CD4-positive, alpha-beta T cell (primary cell): ENCODE results near the gene CD40LG. TPM values are rescaled to one million over a fixed set of nuclear protein-coding genes. Genes with fewer than 3 reads are reported as not detected.

Experiments used
- ATAC-seq: fragments of 200-7000 bp; cut with Tn5 transposase; one replicate; pipeline ENCODE4 v1.10.0; 2022; ENCODE audit warnings: mild to moderate bottlenecking; ENCODE audit not compliant: poor library complexity
- CTCF ChIA-PET: fragments of 350-600 bp; sonication (Branson Sonifier 250); formaldehyde crosslinking; loops from one replicate; lab custom pipeline; 2021; ENCODE audit warnings: antibody characterized with exemption, inconsistent platforms; lab: Charles Lee
- POLR2A ChIA-PET: fragments of 350-600 bp; sonication (Branson Sonifier 250); formaldehyde crosslinking; loops from one replicate; lab custom pipeline; 2021; ENCODE audit warnings: antibody characterized with exemption, inconsistent platforms; lab: Charles Lee
- DNase-seq, 14 experiments: peaks; one replicate each; pipeline ENCODE4 v3.0.0-alpha.2; 2013 to 2020; ENCODE audit warnings: mixed read lengths in 2 of 14
- H3K27ac ChIP-seq, 2 donors: one replicate each; pipeline versions ENCODE4 v1.5.1 to v1.7.0; 2013; ENCODE audit warnings: low read length in 2 of 2, low read depth in 1 of 2, mild to moderate bottlenecking in 1 of 2
- H3K27me3 ChIP-seq, 2 experiments: 1 replicate in 1 of 2; 2 replicates in 1 of 2; pipeline versions ENCODE4 v1.6.1 to v1.7.0; 2013; ENCODE audit warnings: low read length in 2 of 2, control low read depth in 1 of 2, mild to moderate bottlenecking in 1 of 2, moderate library complexity in 1 of 2; ENCODE audit not compliant: insufficient read depth in 2 of 2, control insufficient read depth in 1 of 2
- H3K36me3 ChIP-seq: one replicate; pipeline ENCODE4 v1.6.1; 2013; ENCODE audit warnings: low read length, control low read depth; ENCODE audit not compliant: insufficient read depth
- H3K4me1 ChIP-seq: one replicate; pipeline ENCODE4 v1.6.1; 2013; ENCODE audit warnings: low read length, control low read depth; ENCODE audit not compliant: insufficient read depth
- H3K4me3 ChIP-seq: one replicate; pipeline ENCODE4 v1.5.1; 2013; ENCODE audit warnings: mild to moderate bottlenecking, low read length, moderate library complexity
- H3K9me3 ChIP-seq, 2 experiments: 1 replicate in 1 of 2; 2 replicates in 1 of 2; pipeline versions ENCODE4 v1.6.1 to v1.7.0; 2013; ENCODE audit warnings: low read length in 2 of 2, mild to moderate bottlenecking in 2 of 2, control low read depth in 1 of 2, moderate library complexity in 1 of 2; ENCODE audit not compliant: control insufficient read depth in 1 of 2, insufficient read depth in 1 of 2
- H3K27ac Mint-ChIP-seq: one replicate; pipeline ENCODE4 v1.8.0; 2020; ENCODE audit warnings: mixed read lengths
- H3K27me3 Mint-ChIP-seq: one replicate; pipeline ENCODE4 v1.8.0; 2021; ENCODE audit warnings: mixed read lengths
- H3K36me3 Mint-ChIP-seq: one replicate; pipeline ENCODE4 v1.8.0; 2021; ENCODE audit warnings: low read depth, mixed read lengths
- H3K4me1 Mint-ChIP-seq: one replicate; pipeline ENCODE4 v1.8.0; 2021; ENCODE audit warnings: low read depth, mixed read lengths
- H3K4me3 Mint-ChIP-seq: one replicate; pipeline ENCODE4 v1.8.0; 2020; ENCODE audit warnings: mild to moderate bottlenecking, mixed read lengths
- H3K9me3 Mint-ChIP-seq: one replicate; pipeline ENCODE4 v1.8.0; 2020; ENCODE audit warnings: mixed read lengths
- CTCF ChIP-seq: fragments of 200-600 bp; IDR thresholded peaks from one replicate; pipeline ENCODE4 v1.8.0; 2022; ENCODE audit warnings: antibody characterized with exemption, mild to moderate bottlenecking
- intact Hi-C, 2 experiments: fragments of 100-400 bp; cut with DNase I in 1 of 2; cut with micrococcal nuclease in 1 of 2; formaldehyde crosslinking; loops; one replicate each; pipeline versions ENCODE4 v1.15.1 to v1.9.0; 2023 to 2025; cut with DNase I, micrococcal nuclease
- total RNA-seq, 174 experiments: library from RNA in 2 of 174; stranded (reverse) in 2 of 174; gene quantifications; one replicate each; pipeline ENCODE4 v1.2.3 and lab custom pipeline; 2021 to 2026

CD40LG gene
- total RNA-seq, 2 experiments from 2014 or later: 44.7 to 47.6 TPM

GRCh38 chrX:136607236-136607635 is 40.7 kb upstream of the CD40LG start:
- H3K27me3 Mint-ChIP-seq: no peaks in the 10 kb centered on the region
- H3K4me1 Mint-ChIP-seq: peaks cover 54% of the 10 kb centered on the region
- Histone ChIP-seq H3K4me1 (peaks cover 29% of the 10 kb centered on the region), H3K27ac (no peak overlapping the region), H3K4me3 (no peak overlapping the region), H3K36me3 (no peaks in the 10 kb centered on the region), H3K27me3 (no peaks in the 10 kb centered on the region), H3K9me3 (no peaks in the 10 kb centered on the region)
- intact Hi-C loops: loop anchor here in 1 of 2 experiments (5.0 kb wide), 1 partner anchor 35 kb away; no protein-coding TSS in a partner anchor
- no peak for TF ChIP-seq CTCF
- no peaks in the 10 kb centered on the region for H3K9me3 Mint-ChIP-seq
- POLR2A ChIA-PET: interaction anchor here (1.3 to 2.8 kb wide), 2 partner anchors 30 to 87 kb away, joined by 4 to 17 read pairs; no protein-coding TSS in a partner anchor
- CTCF ChIA-PET: interaction anchor here (1.3 to 2.0 kb wide), 3 partner anchors 24 to 101 kb away, joined by 3 to 7 read pairs (median 3); no protein-coding TSS in a partner anchor
- H3K4me3 Mint-ChIP-seq: no peak overlapping the region
- DNase-seq (no peak), ATAC-seq (no peak)
- H3K27ac Mint-ChIP-seq: peak overlapping the region; percentile 91
- no peaks in the 10 kb centered on the region for H3K36me3 Mint-ChIP-seq

GRCh38 chrX:136608295-136608933 is 39.5 kb upstream of the CD40LG start:
- Histone ChIP-seq H3K4me1 (peaks cover 24% of the 10 kb centered on the region), H3K27ac (peak overlapping the region in 1 of 2 donors; percentile 2), H3K9me3 (no peaks in the 10 kb centered on the region), H3K27me3 (no peaks in the 10 kb centered on the region), H3K4me3 (peak overlapping the region; percentile 10), H3K36me3 (no peaks in the 10 kb centered on the region)
- intact Hi-C loops: loop anchor here (1.0 to 5.0 kb wide), 7 partner anchors 22 to 317 kb away; no protein-coding TSS in a partner anchor
- DNase-seq (peak; percentile 38 to 86 (median 60)), ATAC-seq (peak; percentile 92)
- CTCF ChIA-PET: interaction anchor here (0.6 to 2.5 kb wide), 12 partner anchors 10 to 100 kb away, joined by 3 to 18 read pairs (median 4); no protein-coding TSS in a partner anchor
- TF ChIP-seq CTCF: peak; percentile 63
- H3K27ac Mint-ChIP-seq: peak overlapping the region; percentile 91
- H3K4me3 Mint-ChIP-seq: peak overlapping the region; percentile 73
- POLR2A ChIA-PET: interaction anchor here (0.7 to 2.9 kb wide), 20 partner anchors 9 to 580 kb away, joined by 3 to 32 read pairs (median 4); no protein-coding TSS in a partner anchor
- no peaks in the 10 kb centered on the region for H3K27me3 Mint-ChIP-seq
- no peaks in the 10 kb centered on the region for H3K9me3 Mint-ChIP-seq
- peaks cover 48% of the 10 kb centered on the region for H3K4me1 Mint-ChIP-seq
- H3K36me3 Mint-ChIP-seq: no peaks in the 10 kb centered on the region

- ChIA-PET CTCF (interaction anchor here (1.0 to 3.2 kb wide), 3 partner anchors 8 to 40 kb away, joined by 3 to 14 read pairs (median 4); no protein-coding TSS in a partner anchor), POLR2A (interaction anchor here (0.5 to 4.6 kb wide), 14 partner anchors 9 to 262 kb away, joined by 3 to 60 read pairs (median 4); no protein-coding TSS in a partner anchor)
- Histone ChIP-seq H3K36me3 (no peaks in the 10 kb centered on the region), H3K27ac (peak overlapping the region; percentile 29 to 58), H3K9me3 (no peaks in the 10 kb centered on the region), H3K27me3 (no peaks in the 10 kb centered on the region), H3K4me1 (peaks cover 57% of the 10 kb centered on the region), H3K4me3 (no peak overlapping the region)
- H3K4me1 Mint-ChIP-seq: peaks cover 64% of the 10 kb centered on the region
- intact Hi-C loops: no loop called here
- ATAC-seq: peak; percentile 85
- H3K36me3 Mint-ChIP-seq: no peaks in the 10 kb centered on the region
- no peak for TF ChIP-seq CTCF
- DNase-seq: peak in 5 of 14 experiments; percentile 14 to 72 (median 63)
- peak overlapping the region; percentile 86 for H3K27ac Mint-ChIP-seq
- H3K27me3 Mint-ChIP-seq: no peaks in the 10 kb centered on the region
- H3K4me3 Mint-ChIP-seq: peak overlapping the region; percentile 75
- H3K9me3 Mint-ChIP-seq: peaks cover 3% of the 10 kb centered on the region
Observed at GRCh38 chrX:136616987-136617685, 30.8 kb upstream of the CD40LG start.
